Uterus (tissue), 2 donors: ENCODE data around the gene CTNND1.

ENCODE experiments used
- POLR2A ChIP-seq, 2 donors: fragments of 450-650 bp; IDR thresholded peaks; one replicate each; pipeline ENCODE4 v1.6.1; 2016; ENCODE audit warnings: antibody characterized with exemption in 2 of 2, mild to moderate bottlenecking in 1 of 2, moderate library complexity in 1 of 2
- TF ChIP-seq, protein P1 (sequence below), 4 experiments: fragments of 200-600 bp in 2 of 4; fragments of 450-650 bp in 2 of 4; sonication (generic) in 2 of 4; IDR thresholded peaks; one replicate each; pipeline ENCODE4 v1.5.1; 2016 to 2019; ENCODE audit warnings: antibody characterized with exemption in 4 of 4, mild to moderate bottlenecking in 2 of 4, moderate library complexity in 1 of 4

DNA sequence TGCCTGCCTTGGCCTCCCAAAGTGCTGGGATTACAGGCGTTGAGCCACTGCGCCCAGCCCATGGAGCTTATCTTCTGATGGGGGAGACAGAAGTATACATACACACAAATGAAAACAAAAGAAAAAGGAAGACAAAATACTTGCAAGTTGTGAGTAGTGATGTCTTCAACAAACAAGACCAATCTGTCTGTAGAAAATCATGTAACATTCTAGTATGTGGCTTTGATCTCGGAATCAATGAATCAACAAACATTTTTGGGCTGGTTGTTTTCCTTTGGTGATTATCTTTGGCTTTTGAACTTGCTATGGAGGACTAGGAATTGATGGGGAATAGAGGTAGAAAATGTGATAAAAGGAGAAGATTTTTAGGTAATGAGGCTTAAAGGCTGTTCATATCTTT, 3.4 kb upstream of the CTNND1 start:
- TF ChIP-seq, protein P1, sequence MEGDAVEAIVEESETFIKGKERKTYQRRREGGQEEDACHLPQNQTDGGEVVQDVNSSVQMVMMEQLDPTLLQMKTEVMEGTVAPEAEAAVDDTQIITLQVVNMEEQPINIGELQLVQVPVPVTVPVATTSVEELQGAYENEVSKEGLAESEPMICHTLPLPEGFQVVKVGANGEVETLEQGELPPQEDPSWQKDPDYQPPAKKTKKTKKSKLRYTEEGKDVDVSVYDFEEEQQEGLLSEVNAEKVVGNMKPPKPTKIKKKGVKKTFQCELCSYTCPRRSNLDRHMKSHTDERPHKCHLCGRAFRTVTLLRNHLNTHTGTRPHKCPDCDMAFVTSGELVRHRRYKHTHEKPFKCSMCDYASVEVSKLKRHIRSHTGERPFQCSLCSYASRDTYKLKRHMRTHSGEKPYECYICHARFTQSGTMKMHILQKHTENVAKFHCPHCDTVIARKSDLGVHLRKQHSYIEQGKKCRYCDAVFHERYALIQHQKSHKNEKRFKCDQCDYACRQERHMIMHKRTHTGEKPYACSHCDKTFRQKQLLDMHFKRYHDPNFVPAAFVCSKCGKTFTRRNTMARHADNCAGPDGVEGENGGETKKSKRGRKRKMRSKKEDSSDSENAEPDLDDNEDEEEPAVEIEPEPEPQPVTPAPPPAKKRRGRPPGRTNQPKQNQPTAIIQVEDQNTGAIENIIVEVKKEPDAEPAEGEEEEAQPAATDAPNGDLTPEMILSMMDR (IDR thresholded peaks at IDR 0.05): no peak
- TF ChIP-seq POLR2A (IDR thresholded peaks at IDR 0.05): no peak
